ENCODE data around the gene POLR2C. TPM values are rescaled to one million over a fixed set of nuclear protein-coding genes. Genes with fewer than 3 reads are reported as not detected.

POLR2C gene
- total RNA-seq (ENCODE audit: unreplicated experiment): 48.1 TPM
- long read RNA-seq, transcript POLR2C-201 (9 exons, 2,057 nt): major isoform, 31 of 33 reads
- long read RNA-seq, partial matches to known transcripts: 0 of 33 reads
- long read RNA-seq, other reads (novel, unspliced or antisense): 2 of 33 reads

- peak within 1 kb of the TSS; percentile 91 for H3K27ac Mint-ChIP-seq (ENCODE audit: unreplicated experiment)
- peaks cover 7% of the 10 kb centered on the region for H3K36me3 Mint-ChIP-seq (ENCODE audit: unreplicated experiment)
- peaks cover 6% of the 10 kb centered on the region for H3K27me3 Mint-ChIP-seq (ENCODE audit: unreplicated experiment)
- H3K4me1 Mint-ChIP-seq (ENCODE audit: low read depth, unreplicated experiment): peaks cover 4% of the 10 kb centered on the region
- peak within 1 kb of the TSS; percentile 98 for H3K4me3 Mint-ChIP-seq (ENCODE audit: unreplicated experiment)
- DNase-seq: peak; percentile 95
- TF ChIP-seq CTCF (IDR thresholded peaks at IDR 0.05; ENCODE audit: partially characterized antibody, unreplicated experiment): peak; percentile 94
- H3K9me3 Mint-ChIP-seq (ENCODE audit: unreplicated experiment): no peaks in the 10 kb centered on the region
Observed at GRCh38 chr16:57462209-57462977, at the start of gene POLR2C. Gene POLR2C, plus strand, starts transcription at chr16:57462679. Its CDS starts 46 bp downstream, at chr16:57462725.

GRCh38 chr16:57413301-57413730, 49.2 kb upstream of the POLR2C start:
- Mint-ChIP-seq H3K27me3 (ENCODE audit: unreplicated experiment) (peaks cover 5% of the 10 kb centered on the region), H3K27ac (ENCODE audit: unreplicated experiment) (no peak overlapping the region), H3K9me3 (ENCODE audit: unreplicated experiment) (peaks cover 7% of the 10 kb centered on the region), H3K4me1 (ENCODE audit: low read depth, unreplicated experiment) (peaks cover 10% of the 10 kb centered on the region), H3K4me3 (ENCODE audit: unreplicated experiment) (no peak overlapping the region), H3K36me3 (ENCODE audit: unreplicated experiment) (peaks cover 7% of the 10 kb centered on the region)
- DNase-seq: no peak
- TF ChIP-seq CTCF (IDR thresholded peaks at IDR 0.05; ENCODE audit: partially characterized antibody, unreplicated experiment): no peak

GRCh38 chr16:57413733-57414132, 48.7 kb upstream of the POLR2C start:
- H3K9me3 Mint-ChIP-seq (ENCODE audit: unreplicated experiment): peaks cover 7% of the 10 kb centered on the region
- no peak overlapping the region for H3K4me3 Mint-ChIP-seq (ENCODE audit: unreplicated experiment)
- H3K36me3 Mint-ChIP-seq (ENCODE audit: unreplicated experiment): peaks cover 7% of the 10 kb centered on the region
- no peak overlapping the region for H3K27ac Mint-ChIP-seq (ENCODE audit: unreplicated experiment)
- DNase-seq: no peak
- no peak for TF ChIP-seq CTCF (IDR thresholded peaks at IDR 0.05; ENCODE audit: partially characterized antibody, unreplicated experiment)
- peaks cover 4% of the 10 kb centered on the region for H3K27me3 Mint-ChIP-seq (ENCODE audit: unreplicated experiment)
- H3K4me1 Mint-ChIP-seq (ENCODE audit: low read depth, unreplicated experiment): peaks cover 11% of the 10 kb centered on the region

- TF ChIP-seq CTCF (IDR thresholded peaks at IDR 0.05; ENCODE audit: partially characterized antibody, unreplicated experiment): no peak
- peaks cover 14% of the 10 kb centered on the region for H3K4me1 Mint-ChIP-seq (ENCODE audit: low read depth, unreplicated experiment)
- DNase-seq: no peak
- H3K27me3 Mint-ChIP-seq (ENCODE audit: unreplicated experiment): peaks cover 3% of the 10 kb centered on the region
- no peak overlapping the region for H3K27ac Mint-ChIP-seq (ENCODE audit: unreplicated experiment)
- H3K36me3 Mint-ChIP-seq (ENCODE audit: unreplicated experiment): no peaks in the 10 kb centered on the region
- H3K4me3 Mint-ChIP-seq (ENCODE audit: unreplicated experiment): no peak overlapping the region
- peaks cover 3% of the 10 kb centered on the region for H3K9me3 Mint-ChIP-seq (ENCODE audit: unreplicated experiment)
Observed at GRCh38 chr16:57416084-57416483, 46.4 kb upstream of the POLR2C start.

GRCh38 chr16:57419506-57419905, 43.0 kb upstream of the POLR2C start:
- no peak for TF ChIP-seq CTCF (IDR thresholded peaks at IDR 0.05; ENCODE audit: partially characterized antibody, unreplicated experiment)
- no peak for DNase-seq
- H3K27me3 Mint-ChIP-seq (ENCODE audit: unreplicated experiment): peaks cover 3% of the 10 kb centered on the region
- peaks cover 14% of the 10 kb centered on the region for H3K4me1 Mint-ChIP-seq (ENCODE audit: low read depth, unreplicated experiment)
- no peaks in the 10 kb centered on the region for H3K36me3 Mint-ChIP-seq (ENCODE audit: unreplicated experiment)
- peaks cover 3% of the 10 kb centered on the region for H3K9me3 Mint-ChIP-seq (ENCODE audit: unreplicated experiment)
- H3K4me3 Mint-ChIP-seq (ENCODE audit: unreplicated experiment): no peak overlapping the region
- H3K27ac Mint-ChIP-seq (ENCODE audit: unreplicated experiment): no peak overlapping the region
